Eye (tissue), 1 donor: ENCODE measurements around the gene GYPE.
A peak's percentile ranks its signal among the peaks of the same experiment; 100 is the strongest.
"Not testable (repeated sequence)": the region's sequence is repeated elsewhere in the genome, so short reads cannot be mapped to it uniquely, and the experiment has no call there.

Experiments used
- DNase-seq: peaks from one replicate; pipeline ENCODE4 v3.0.0-alpha.2; 2015

The GYPE gene

DNA sequence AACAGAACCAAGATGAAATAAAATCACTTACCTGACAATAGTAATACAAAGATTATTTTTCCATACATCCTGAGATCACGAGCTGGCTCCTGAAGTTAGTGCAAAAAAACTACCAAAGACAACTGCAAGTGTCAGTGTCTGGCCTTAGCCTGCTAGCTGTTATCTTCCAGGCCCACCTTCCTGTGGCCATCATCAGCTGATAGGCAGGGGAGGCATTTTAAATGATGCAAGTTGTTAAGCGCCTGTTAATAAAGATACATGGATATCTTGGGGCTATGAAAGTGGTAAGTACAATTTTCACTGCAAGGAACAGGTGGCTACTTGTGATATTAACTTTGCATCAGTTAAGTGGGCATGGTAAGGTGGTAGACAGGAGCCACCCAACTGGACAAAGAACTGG, at the start of gene GYPE:
GYPE (minus strand) TSS at position 120 of the 400 bp plus-strand sequence; CDS start at position 68, 52 bp downstream.
- DNase-seq = not testable (repeated sequence)

DNA sequence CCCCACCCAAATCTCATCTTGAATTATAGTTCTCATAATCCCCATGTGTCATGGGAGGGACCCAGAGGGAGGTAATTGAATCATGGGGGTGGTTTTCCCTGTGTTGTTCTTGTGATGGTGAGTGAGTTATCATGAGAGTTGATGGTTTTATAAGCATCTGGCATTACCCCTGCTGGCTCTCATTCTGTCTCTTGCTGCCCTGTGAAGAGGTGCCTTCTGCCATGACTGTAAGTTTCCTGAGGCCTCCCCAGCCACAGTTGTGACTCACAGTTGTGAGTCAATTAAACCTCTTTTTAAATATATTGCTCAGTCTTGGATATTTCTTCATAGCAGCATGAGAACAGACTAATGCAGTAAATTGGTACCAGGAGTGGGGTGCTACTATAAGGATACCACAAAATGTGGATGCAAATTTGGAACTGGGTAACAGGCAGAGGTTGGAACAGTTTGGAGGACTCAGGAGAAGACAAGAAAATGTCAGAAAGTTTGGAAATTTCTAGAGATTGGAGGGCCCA, 46.2 kb upstream of the GYPE start:
- DNase-seq = not testable (repeated sequence)

DNA sequence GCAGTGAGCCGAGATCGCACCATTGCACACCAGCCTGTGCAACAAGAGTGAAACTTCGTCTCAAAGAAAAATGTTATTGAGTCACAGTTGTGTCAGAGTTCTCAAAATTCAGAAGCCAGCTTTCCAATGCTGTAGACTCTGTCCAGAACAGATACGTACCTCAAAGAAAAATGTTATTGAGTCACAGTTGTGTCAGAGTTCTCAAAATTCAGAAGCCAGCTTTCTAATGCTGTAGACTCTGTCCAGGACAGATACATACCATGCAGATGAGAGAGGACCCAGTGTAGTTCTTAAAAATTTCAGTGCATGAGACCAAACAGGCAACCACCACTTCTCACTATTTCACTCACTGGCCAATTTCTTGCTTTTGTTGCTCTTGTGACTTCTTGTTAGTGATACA, 45.6 kb upstream of the GYPE start:
- DNase-seq = not testable (repeated sequence)

GRCh38 chr4:143950185-143950584, 44.8 kb upstream of the GYPE start:
- not testable (repeated sequence) for DNase-seq

GRCh38 chr4:143947493-143947892, 42.1 kb upstream of the GYPE start:
- DNase-seq = not testable (repeated sequence)

DNA sequence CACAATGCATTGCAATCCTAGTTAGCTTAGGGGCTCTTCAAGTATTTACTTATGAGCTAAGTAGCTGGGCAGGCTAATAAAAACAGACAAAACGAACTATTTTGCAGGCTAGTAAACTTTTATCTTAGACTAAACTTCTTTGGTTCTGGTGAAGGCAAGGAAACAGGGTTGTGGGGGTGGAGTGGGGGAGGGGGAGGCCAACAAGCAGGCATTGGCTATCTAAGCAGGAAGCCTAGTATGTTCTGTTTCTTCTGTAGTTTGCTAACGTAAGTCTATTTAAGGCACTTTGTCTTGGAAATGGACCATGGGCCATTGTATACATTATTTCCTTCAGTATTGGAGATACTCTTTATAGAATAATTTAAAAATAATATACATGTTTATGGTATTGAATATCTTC, 35.3 kb upstream of the GYPE start:
- DNase-seq = not testable (repeated sequence)

DNA sequence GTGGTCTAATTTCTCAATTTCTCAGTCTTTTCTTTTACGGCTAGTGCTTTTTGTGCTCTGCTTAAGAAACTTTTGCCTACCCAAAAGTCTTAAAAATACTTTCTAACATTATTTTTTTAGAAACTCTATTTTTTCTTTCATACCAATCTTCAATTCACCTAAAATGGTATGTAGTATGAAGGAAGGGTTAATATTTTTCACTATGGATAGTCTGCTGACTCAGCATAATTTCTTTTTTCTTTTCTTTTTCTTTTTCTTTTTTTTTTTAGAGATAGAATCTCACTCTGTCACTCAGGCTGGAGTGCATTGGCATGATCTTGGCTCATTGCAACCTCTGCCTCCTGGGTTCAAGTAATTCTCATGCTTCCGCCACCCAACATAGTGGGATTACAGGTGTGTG, 34.2 kb upstream of the GYPE start:
- no peak for DNase-seq

GRCh38 chr4:143938890-143939289, 33.5 kb upstream of the GYPE start:
- not testable (repeated sequence) for DNase-seq

GRCh38 chr4:143921181-143921580, 15.8 kb upstream of the GYPE start:
- no peak for DNase-seq

- DNase-seq = not testable (repeated sequence)
Measured at GRCh38 chr4:143916485-143916884, 11.1 kb upstream of the GYPE start.

GRCh38 chr4:143912478-143912877, 7.1 kb upstream of the GYPE start:
- DNase-seq = not testable (repeated sequence)

DNA sequence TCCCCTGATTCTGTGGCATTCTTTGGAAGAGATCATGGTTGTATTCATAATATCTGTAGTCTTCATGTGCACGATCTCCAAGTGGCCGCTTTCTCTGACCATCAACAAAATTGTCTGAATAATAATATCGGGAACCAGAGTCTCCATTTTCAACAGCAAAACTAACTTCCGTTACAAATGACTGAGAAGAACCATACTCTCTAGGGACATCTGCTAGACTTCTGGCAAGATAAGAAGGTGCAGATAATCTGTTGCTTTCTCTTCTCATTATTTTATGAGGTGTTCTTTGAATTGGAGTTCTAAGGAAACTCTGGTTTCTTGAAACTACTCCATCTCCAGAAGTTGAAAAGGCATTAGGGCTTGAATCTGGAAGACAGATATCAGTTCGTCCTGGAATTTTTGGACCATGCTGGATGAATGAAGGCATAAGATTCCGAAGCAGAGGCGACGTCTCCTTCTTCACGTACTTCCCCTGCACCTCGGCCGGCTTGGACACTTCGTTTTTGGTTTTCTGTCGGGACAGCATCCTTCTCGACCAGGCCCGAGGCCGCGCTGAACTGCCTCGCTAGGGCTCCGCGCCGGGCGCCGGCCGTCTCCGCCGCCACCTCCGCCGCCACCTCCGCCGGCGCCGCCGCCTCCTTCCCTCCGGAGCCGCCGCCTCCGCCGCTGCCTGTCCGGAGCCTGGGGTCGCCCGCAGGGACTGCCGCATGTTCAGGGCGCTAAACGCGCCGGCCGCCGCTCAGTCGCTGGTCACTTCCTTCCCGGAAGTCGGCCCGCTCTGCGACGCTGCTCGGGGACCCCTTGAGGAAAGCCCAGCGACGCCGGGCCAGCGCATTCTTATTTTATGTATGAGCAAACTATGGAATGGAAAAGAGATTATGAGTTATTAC, 6.4 kb upstream of the GYPE start:
- DNase-seq = peak; percentile 56

DNA sequence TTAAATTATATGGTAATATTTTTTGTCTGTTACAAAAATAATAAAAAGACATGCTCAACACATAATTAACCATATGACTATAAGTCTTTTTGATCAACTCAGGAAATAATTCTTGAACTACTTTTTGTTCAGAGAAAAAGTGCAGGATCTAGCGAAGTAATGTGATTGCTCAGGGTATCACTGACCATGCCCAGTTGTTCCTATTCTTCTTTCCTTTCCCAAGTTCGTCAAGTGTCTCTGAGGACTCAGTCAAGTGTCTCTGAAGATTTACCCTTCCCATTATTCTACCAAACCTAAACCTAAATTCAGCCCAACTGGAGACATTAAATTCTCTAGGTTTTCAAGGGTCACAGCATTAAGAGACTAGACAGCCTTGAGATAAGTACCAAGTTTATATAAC, 5.5 kb upstream of the GYPE start:
- DNase-seq = not testable (repeated sequence)

DNA sequence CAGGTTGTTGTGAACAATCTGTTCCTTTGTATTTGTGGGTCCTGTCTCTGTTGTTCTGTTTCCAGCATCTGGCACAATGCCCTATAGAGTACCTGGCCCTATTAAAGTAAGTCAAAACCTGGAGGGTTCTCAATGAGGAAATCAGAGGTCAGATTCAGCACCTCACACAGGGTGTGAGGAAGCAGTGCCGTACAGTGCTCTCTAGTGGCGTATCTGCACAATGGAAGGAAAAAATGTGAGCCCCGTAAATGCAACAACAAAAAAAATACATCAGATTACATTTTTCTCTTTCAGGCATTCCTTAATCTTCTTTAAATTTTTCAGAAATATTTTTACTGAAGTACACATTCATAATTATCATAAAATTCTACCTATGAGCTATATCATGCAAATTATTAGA, 2.5 kb upstream of the GYPE start:
- peak; percentile 61 for DNase-seq

- not testable (repeated sequence) for DNase-seq
Measured at GRCh38 chr4:143904431-143904830, 928 bp downstream of the GYPE start.

DNA sequence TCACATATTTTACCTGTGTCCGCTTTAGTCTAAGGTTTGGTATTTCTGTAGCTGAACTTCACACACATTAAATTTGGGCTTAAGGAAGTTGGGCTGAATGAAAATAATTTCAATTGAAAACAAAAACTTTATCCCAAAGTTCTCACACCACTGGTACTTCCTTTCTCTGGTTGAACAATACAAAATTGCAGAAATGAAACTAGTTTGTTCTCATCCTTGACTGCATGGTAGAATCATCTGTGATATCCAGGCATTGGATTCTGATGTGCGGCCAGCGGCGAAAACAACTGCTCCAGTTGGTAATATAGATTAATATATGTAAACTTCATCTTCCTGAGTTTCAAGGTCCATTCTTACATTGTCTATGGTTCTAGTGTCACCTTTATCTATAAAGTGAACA, 15.0 kb downstream of the GYPE start:
- not testable (repeated sequence) for DNase-seq

DNA sequence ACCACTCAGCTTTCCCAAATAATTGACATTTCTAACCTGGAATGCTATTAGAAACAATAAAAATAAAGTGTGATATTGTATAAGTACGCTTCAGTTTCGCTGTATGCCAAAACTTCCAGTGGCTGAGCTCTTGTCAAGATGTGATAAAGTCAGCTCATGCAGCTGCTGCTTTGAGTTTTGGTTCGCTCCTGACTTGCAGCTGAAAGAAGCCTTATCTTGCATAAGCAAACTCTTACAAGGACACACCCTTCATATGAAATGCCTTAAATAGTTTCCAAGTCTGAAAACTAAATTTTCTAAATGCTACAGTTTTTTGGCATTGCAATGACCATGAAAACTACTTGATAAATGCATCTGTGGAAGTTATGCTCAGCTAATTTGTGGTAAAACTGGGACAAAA, 17.2 kb downstream of the GYPE start:
- DNase-seq = not testable (repeated sequence)

DNA sequence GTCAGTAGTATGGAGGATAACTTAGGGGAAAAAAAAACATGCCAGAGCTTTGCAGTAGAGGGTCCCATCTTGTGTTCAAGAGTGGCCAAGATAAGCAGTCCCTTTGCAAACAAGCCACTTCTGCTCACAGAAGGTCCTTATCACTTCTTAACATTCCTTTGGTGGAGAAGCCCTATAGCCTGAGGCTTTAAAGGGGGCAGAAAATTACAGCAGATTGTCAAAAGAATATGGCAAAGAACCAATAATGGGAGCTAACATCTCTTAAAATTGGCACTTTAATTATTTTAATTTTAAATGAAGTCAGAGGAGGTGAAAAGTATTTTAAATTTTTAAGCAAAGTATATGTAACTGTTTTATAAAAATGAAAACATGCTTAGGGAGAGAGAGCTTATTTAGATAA, 20.4 kb downstream of the GYPE start:
- DNase-seq = not testable (repeated sequence)

GRCh38 chr4:143883529-143883928, 21.8 kb downstream of the GYPE start:
- DNase-seq = no peak

DNA sequence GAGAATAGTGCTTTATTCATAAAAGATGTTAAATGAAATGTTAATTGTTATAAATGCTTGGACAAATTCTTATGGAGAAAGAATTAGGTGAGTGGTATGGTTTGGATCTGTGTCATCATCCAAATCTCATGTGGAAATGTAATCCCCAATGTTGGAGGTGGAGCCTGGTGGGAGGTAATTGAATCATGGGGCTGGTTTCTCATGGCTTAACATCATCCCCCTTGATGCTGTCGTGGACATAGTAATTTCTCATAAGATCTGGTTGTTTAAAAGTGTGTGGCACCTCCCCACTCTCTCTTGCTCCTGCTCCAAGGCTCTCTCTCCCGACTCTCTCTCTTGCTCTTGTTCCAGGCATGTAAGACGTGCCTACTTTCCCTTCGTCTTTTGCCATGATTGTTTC, 22.5 kb downstream of the GYPE start:
- peak; percentile 22 for DNase-seq

DNA sequence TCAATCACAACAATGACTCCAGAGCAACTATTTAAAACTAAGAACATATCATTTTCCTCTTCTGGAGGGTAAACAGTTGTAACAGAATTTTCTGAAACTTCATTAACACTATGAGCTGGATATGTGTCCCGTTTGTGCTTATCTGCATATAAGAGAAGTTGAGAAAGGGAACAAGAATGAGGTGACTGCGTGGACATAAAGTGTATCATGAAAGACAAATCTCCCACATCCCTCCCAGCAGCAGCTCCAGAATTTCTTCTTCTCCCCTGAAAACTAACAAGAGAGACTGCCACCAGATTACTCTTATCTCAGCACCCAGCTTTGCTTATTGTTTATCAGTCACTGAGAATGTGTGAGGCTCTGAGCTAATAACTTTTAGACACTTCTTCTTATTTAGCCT, 25.8 kb downstream of the GYPE start:
- DNase-seq = not testable (repeated sequence)

DNA sequence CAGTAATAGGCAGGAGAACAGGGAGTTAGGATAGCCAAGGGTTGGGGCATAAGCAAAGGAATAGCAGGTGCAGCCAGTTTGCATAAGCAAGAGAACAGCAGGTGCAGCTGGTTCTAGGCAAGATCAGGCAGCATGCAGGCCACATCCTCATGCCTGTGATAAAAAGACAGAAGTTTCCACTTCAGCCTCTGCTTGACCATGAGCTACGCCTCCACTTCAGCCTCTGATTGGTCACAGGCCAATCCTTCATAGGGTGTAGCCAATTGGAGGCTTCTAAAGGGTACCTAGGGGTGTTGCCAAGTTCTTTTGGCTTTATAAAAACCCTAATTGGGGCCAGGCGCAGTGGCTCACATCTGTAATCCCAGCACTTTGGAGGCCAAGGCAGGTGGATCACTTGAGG, 30.0 kb downstream of the GYPE start:
- not testable (repeated sequence) for DNase-seq

DNA sequence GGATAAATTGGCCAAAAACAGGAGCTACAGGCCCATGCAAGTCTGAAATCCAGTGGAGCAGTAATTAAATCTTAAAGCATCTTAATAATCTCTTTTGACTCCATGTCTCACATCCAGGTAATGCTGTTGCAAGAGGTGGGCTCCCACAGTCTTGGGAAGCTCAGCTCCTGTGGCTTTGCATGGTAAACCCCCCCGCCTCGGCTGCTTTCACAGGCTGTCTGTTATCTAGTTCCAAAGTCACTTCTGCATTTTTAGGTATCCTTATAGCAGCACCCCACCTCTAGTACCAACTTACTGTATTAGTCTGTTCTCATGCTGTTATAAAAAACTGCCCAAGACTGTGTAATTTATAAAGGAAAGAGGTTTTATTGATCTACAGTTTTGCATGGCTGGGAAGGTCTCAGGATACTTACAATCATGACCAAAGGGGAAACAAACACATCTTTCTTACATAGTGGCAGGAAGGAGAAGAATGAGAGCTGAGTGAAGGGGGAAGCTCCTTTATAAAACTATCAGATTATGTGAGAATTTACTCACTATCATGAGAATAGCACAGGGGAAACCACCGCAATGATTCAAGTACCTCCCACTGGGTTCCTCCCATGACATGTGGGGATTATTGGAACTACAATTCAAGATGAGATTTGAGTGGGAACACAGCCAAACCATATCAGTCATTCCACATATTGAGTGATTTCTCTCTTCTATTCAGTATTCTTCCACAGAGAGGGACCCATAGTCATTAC, 34.7 kb downstream of the GYPE start:
- DNase-seq = not testable (repeated sequence)

- DNase-seq = not testable (repeated sequence)
Measured at GRCh38 chr4:143869925-143870324, 35.4 kb downstream of the GYPE start.
